ENCODE results near the gene APBB2.
"Not testable (repeated sequence)": the region's sequence is repeated elsewhere in the genome, so short reads cannot be mapped to it uniquely, and the experiment has no call there.

The APBB2 gene

DNA sequence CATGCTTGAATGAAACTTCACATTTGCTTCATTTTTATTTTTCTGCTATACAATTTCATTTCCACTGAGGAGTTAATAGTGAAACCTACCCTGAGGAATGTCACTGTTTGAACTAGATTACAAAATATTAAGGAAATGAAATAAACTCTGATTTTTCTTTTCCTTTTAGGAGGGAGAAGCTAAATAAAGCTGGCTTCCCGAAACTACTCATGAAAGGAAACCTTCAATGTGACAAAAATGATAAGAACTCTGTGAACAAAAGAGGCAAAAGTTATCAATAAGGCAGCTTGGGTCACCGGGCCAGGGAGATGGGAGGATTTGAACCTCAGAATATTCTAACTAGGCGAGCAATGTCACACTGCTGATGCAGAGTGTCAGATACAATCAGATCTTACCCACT, 185.2 kb downstream of the APBB2 start:
- DNase-seq (ENCODE audit: low read depth in 3 of 3, low spot score in 1 of 3) = no peak

GRCh38 chr4:41028392-41029076, 185.8 kb downstream of the APBB2 start:
- no peak for DNase-seq (ENCODE audit: low read depth in 3 of 3, low spot score in 1 of 3)

GRCh38 chr4:41026971-41027370, 187.4 kb downstream of the APBB2 start:
- DNase-seq (ENCODE audit: low read depth in 3 of 3, low spot score in 1 of 3) = no peak

GRCh38 chr4:41025824-41026223, 188.5 kb downstream of the APBB2 start:
- DNase-seq (ENCODE audit: low read depth in 3 of 3, low spot score in 1 of 3) = no peak

- no peak for DNase-seq (ENCODE audit: low read depth in 3 of 3, low spot score in 1 of 3)
These were observed 189.5 kb downstream of the APBB2 start for GRCh38 chr4:41024556-41025491.

- DNase-seq (ENCODE audit: low read depth in 3 of 3, low spot score in 1 of 3) = no peak
These were observed 192.2 kb downstream of the APBB2 start for GRCh38 chr4:41022116-41022515.

DNA sequence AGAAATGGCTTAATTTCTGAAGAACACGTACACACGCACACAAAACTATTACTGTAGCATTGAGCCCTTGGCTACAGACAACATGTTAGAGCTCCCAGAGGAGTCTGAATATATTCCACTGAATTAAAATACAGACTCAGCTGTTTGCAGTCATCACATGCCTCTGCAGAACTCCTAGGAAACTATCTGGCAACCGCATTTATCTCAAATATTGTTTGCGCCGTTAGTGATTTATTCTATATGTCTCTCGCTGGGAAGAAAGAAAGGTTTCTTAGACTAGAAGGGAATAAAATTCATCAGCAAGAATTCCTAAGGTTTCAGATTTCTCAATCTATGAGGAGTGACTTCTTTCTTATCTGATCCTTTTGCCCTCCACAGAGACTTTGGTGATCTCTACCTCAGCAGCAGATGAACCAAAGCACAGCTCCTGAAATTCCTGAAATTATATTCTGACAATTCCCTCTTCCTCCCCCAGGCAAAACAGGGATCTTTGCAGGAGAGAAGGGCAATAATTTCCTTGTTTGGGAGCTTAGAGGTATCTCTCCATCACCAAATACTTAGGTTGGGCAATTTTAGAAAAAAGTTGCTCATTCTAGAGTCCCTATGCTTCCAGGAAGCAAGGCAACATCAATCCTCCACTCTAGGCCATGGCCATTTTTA, 199.2 kb downstream of the APBB2 start:
- DNase-seq (ENCODE audit: low read depth in 3 of 3, low spot score in 1 of 3) = no peak

- DNase-seq (ENCODE audit: low read depth in 3 of 3, low spot score in 1 of 3) = no peak
These were observed 200.2 kb downstream of the APBB2 start for GRCh38 chr4:41014158-41014557.

- no peak for DNase-seq (ENCODE audit: low read depth in 3 of 3, low spot score in 1 of 3)
These were observed 200.6 kb downstream of the APBB2 start for GRCh38 chr4:41013746-41014145.

- DNase-seq (ENCODE audit: low read depth in 3 of 3, low spot score in 1 of 3) = no peak
These were observed 201.4 kb downstream of the APBB2 start for GRCh38 chr4:41012911-41013310.

DNA sequence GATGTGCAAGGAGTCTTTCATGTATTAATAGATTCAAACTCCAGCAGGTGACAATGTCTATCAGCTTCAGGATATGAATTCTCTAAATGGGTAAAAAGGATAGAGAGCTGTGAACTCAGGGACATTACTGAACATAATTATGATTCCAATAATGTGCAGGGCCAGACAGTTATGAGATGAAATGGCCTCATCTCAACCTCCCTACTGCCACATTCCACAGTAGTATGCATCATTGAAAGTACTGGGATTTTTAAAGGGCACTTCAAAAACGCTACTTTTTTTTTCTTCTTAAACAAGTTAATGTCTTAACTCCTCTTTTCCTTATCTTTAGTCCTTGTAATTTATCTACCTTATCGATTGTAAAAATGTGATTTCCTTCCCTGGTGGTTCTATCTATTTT, 202.0 kb downstream of the APBB2 start:
- no peak for DNase-seq (ENCODE audit: low read depth in 3 of 3, low spot score in 1 of 3)

- no peak for DNase-seq (ENCODE audit: low read depth in 3 of 3, low spot score in 1 of 3)
These were observed 204.9 kb downstream of the APBB2 start for GRCh38 chr4:41009411-41009810.

DNA sequence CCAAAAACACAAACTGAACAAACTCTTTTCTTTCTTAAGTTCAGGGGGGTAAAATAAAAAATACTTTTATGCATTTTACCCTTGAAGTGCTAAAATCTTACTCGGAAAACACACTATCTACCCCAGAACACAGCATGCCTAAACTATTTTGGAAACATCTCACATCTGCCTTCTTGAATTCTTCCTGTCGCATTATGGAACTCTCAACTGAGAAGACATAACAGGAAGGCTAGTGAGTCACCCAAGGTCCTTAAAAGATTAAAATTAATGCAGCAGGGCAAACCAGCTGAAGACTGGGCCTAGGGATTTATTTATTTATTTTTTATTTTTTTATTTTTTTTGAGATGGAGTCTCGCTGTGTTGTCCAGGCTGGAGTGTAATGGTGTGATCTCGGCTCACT, 208.2 kb downstream of the APBB2 start:
- no peak for DNase-seq (ENCODE audit: low read depth in 3 of 3, low spot score in 1 of 3)

- DNase-seq (ENCODE audit: low read depth in 3 of 3, low spot score in 1 of 3) = no peak
These were observed 212.0 kb downstream of the APBB2 start for GRCh38 chr4:41002309-41002708.

GRCh38 chr4:41000356-41000755, 214.0 kb downstream of the APBB2 start:
- DNase-seq (ENCODE audit: low read depth in 3 of 3, low spot score in 1 of 3) = no peak

GRCh38 chr4:40998675-40999358, 215.5 kb downstream of the APBB2 start:
- DNase-seq (ENCODE audit: low read depth in 3 of 3, low spot score in 1 of 3) = no peak

- DNase-seq (ENCODE audit: low read depth in 3 of 3, low spot score in 1 of 3) = no peak
These were observed 218.5 kb downstream of the APBB2 start for GRCh38 chr4:40995850-40996249.

DNA sequence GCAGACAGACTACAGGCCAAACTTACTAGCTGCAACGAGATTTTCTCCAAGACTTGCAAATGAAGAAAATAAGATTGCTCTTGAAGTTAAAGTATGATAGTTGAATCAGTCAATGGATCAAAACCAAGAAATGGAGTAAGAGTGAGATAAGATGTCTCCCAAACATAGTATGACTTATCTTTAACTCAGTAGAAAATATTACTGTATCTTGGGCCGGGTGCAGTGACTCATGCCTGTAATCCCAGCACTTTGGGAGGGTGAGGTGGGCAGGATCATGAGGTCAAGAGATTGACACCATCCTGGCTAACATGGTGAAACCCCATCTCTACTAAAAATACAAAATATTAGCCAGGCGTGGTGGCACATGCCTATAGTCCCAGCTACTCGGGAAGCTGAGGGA, 220.0 kb downstream of the APBB2 start:
- not testable (repeated sequence) for DNase-seq (ENCODE audit: low read depth in 3 of 3, low spot score in 1 of 3)

DNA sequence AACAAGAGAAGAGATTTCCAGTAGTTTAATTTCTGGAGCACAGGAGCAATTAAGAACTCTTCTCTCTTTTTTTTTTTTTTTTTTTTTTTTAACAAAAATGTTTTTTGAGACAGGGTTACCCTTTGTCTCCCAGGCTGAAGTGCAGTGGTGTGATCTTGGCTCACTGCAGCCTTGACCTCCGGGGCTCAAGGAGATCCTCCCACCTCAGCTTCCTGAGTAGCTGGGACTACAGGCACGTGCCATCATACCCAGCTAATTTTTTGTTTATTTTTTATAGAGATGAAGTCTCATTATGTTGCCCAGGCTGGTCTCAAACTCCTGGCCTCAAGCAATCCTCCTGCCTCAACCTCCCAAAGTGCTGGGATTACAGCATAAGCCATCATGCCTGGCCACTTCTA, 221.0 kb downstream of the APBB2 start:
- not testable (repeated sequence) for DNase-seq (ENCODE audit: low read depth in 3 of 3, low spot score in 1 of 3)

GRCh38 chr4:40992472-40993295, 221.7 kb downstream of the APBB2 start:
- DNase-seq (ENCODE audit: low read depth in 3 of 3, low spot score in 1 of 3) = no peak

Data from stimulated activated CD4-positive, alpha-beta T cell treated with anti-CD3 and anti-CD28 coated beads, TNF-alpha, amount 100 ng/mL, for 1 hour (primary cell).